PFSK-1 (cell line): ENCODE results near the gene SORCS1.

Experiments used
- FOXP2 ChIP-seq: optimal IDR thresholded peaks from 2 replicates; pipeline ENCODE3; 2011; ENCODE audit warnings: borderline replicate concordance, control low read depth, inconsistent platforms; ENCODE audit not compliant: insufficient read depth; ENCODE audit errors: extremely low read length, extremely low read depth
- POLR2AphosphoS5 ChIP-seq: IDR thresholded peaks from 2 replicates; pipeline ENCODE4 v1.6.1; 2012; ENCODE audit warnings: low read depth, mild to moderate bottlenecking, control low read depth, low read length, moderate library complexity
- REST ChIP-seq, 2 experiments: IDR thresholded peaks; 2 replicates each; pipeline versions ENCODE4 v1.6.1 to v1.8.0; 2011 to 2012; ENCODE audit warnings: low read depth in 2 of 2, low read length in 2 of 2, control low read depth in 1 of 2, inconsistent platforms in 1 of 2, mild to moderate bottlenecking in 1 of 2, moderate library complexity in 1 of 2; ENCODE audit not compliant: insufficient read depth in 1 of 2
- SIN3A ChIP-seq: IDR thresholded peaks from 2 replicates; pipeline ENCODE4 v1.6.1; 2012; ENCODE audit warnings: mild to moderate bottlenecking, low read length, moderate library complexity, borderline replicate concordance; ENCODE audit not compliant: insufficient read depth
- TAF1 ChIP-seq: IDR thresholded peaks from 2 replicates; pipeline ENCODE4 v1.6.1; 2012; ENCODE audit warnings: low read length, control low read depth, borderline replicate concordance; ENCODE audit not compliant: insufficient read depth

SORCS1 gene

GRCh38 chr10:106635947-106636346 is 528.6 kb downstream of the SORCS1 start:
- TF ChIP-seq TAF1 (no peak), FOXP2 (no peak), POLR2AphosphoS5 (no peak), SIN3A (no peak), REST (IDR thresholded peaks at IDR 0.05; ENCODE audit: insufficient read depth in 1 of 2, low read depth in 2 of 2, low read length in 2 of 2) (no peak)

GRCh38 chr10:106631016-106631702 is 533.3 kb downstream of the SORCS1 start:
- TF ChIP-seq REST (IDR thresholded peaks at IDR 0.05; ENCODE audit: insufficient read depth in 1 of 2, low read depth in 2 of 2, low read length in 2 of 2) (no peak), FOXP2 (no peak), SIN3A (no peak), TAF1 (no peak), POLR2AphosphoS5 (no peak)

GRCh38 chr10:106626371-106626770 is 538.1 kb downstream of the SORCS1 start:
- TF ChIP-seq SIN3A (no peak), TAF1 (no peak), FOXP2 (no peak), POLR2AphosphoS5 (no peak), REST (IDR thresholded peaks at IDR 0.05; ENCODE audit: insufficient read depth in 1 of 2, low read depth in 2 of 2, low read length in 2 of 2) (no peak)

GRCh38 chr10:106625751-106626150 is 538.8 kb downstream of the SORCS1 start:
- no peak for TF ChIP-seq POLR2AphosphoS5
- no peak for TF ChIP-seq SIN3A
- TF ChIP-seq FOXP2: no peak
- no peak for TF ChIP-seq REST (IDR thresholded peaks at IDR 0.05; ENCODE audit: insufficient read depth in 1 of 2, low read depth in 2 of 2, low read length in 2 of 2)

GRCh38 chr10:106619346-106619745 is 545.2 kb downstream of the SORCS1 start:
- TF ChIP-seq SIN3A (no peak), FOXP2 (no peak), REST (IDR thresholded peaks at IDR 0.05; ENCODE audit: insufficient read depth in 1 of 2, low read depth in 2 of 2, low read length in 2 of 2) (no peak), TAF1 (no peak), POLR2AphosphoS5 (no peak)
